HG02973 (cell line): ENCODE measurements around the gene IL15RA.
A peak's percentile ranks its signal among the peaks of the same experiment; 100 is the strongest.

Source experiments
- ATAC-seq: cut with Tn5 transposase; IDR thresholded peaks from one replicate; pipeline ENCODE4 v1.9.1; 2021; ENCODE audit warnings: moderate library complexity; ENCODE audit not compliant: unreplicated experiment

The IL15RA gene

GRCh38 chr10:5977471-5978229, at the start of gene IL15RA:
IL15RA (minus strand) TSS chr10:5977543; CDS start chr10:5977492, 51 bp downstream.
- ATAC-seq = peak; percentile 55

- ATAC-seq = no peak
Measured at GRCh38 chr10:6025683-6026255, 48.4 kb upstream of the IL15RA start.

- no peak for ATAC-seq
Measured at GRCh38 chr10:6024334-6024682, 47.0 kb upstream of the IL15RA start.

GRCh38 chr10:6023661-6024333, 46.5 kb upstream of the IL15RA start:
- no peak for ATAC-seq

- ATAC-seq = no peak
Measured at GRCh38 chr10:6022660-6023059, 45.3 kb upstream of the IL15RA start.

GRCh38 chr10:6020826-6021225, 43.5 kb upstream of the IL15RA start:
- ATAC-seq = no peak

GRCh38 chr10:6019796-6020195, 42.5 kb upstream of the IL15RA start:
- ATAC-seq = no peak

- ATAC-seq = no peak
Measured at GRCh38 chr10:6019010-6019782, 41.9 kb upstream of the IL15RA start.

- ATAC-seq = no peak
Measured at GRCh38 chr10:6018422-6018821, 41.1 kb upstream of the IL15RA start.

GRCh38 chr10:6017781-6018354, 40.5 kb upstream of the IL15RA start:
- no peak for ATAC-seq

GRCh38 chr10:6014241-6014761, 37.0 kb upstream of the IL15RA start:
- no peak for ATAC-seq

GRCh38 chr10:6013413-6014192, 36.3 kb upstream of the IL15RA start:
- ATAC-seq = no peak

GRCh38 chr10:6012121-6012905, 35.0 kb upstream of the IL15RA start:
- no peak for ATAC-seq

GRCh38 chr10:6011558-6011957, 34.2 kb upstream of the IL15RA start:
- no peak for ATAC-seq

GRCh38 chr10:6010569-6010968, 33.2 kb upstream of the IL15RA start:
- no peak for ATAC-seq

GRCh38 chr10:6009961-6010360, 32.6 kb upstream of the IL15RA start:
- no peak for ATAC-seq

- ATAC-seq = no peak
Measured at GRCh38 chr10:6009150-6009549, 31.8 kb upstream of the IL15RA start.

- ATAC-seq = no peak
Measured at GRCh38 chr10:6008497-6009142, 31.3 kb upstream of the IL15RA start.

- ATAC-seq = no peak
Measured at GRCh38 chr10:6006991-6007390, 29.6 kb upstream of the IL15RA start.
